ENCODE measurements around the gene JMY.
"Not testable (repeated sequence)": the region's sequence is repeated elsewhere in the genome, so short reads cannot be mapped to it uniquely, and the experiment has no call there.

The JMY gene

GRCh38 chr5:79243224-79243623, 7.3 kb downstream of the JMY start (continued):
- TF ChIP-seq ZNF510 (tag by site-specific recombination; IDR thresholded peaks at IDR 0.05; ENCODE audit: insufficient replicate concordance) (no peak), ZNF2 (tag by site-specific recombination; IDR thresholded peaks at IDR 0.05) (no peak), ZNF221 (tag by site-specific recombination; IDR thresholded peaks at IDR 0.05; ENCODE audit: borderline replicate concordance) (no peak), ZNF140 (tag by site-specific recombination; IDR thresholded peaks at IDR 0.05) (no peak), ZNF133 (tag by site-specific recombination; IDR thresholded peaks at IDR 0.05) (no peak), ZNF274 (IDR thresholded peaks at IDR 0.05; ENCODE audit: low read length) (no peak), ZNF274 (tag by site-specific recombination; IDR thresholded peaks at IDR 0.05; ENCODE audit: borderline replicate concordance) (no peak), ZNF112 (tag by site-specific recombination; IDR thresholded peaks at IDR 0.05) (no peak), ZNF354C (tag by site-specific recombination; IDR thresholded peaks at IDR 0.05; ENCODE audit: borderline replicate concordance, low read depth) (no peak), KLF17 (tag by site-specific recombination; IDR thresholded peaks at IDR 0.05) (no peak)

- ChIA-PET POLR2A (interaction anchor here (0.6 kb wide), 2 partner anchors 120 to 278 kb away, joined by 3 to 4 read pairs; no protein-coding TSS in a partner anchor), CTCF (interaction anchor here (0.7 to 1.2 kb wide), 2 partner anchors 121 to 1772 kb away, joined by 4 read pairs; no protein-coding TSS in a partner anchor)
- TF ChIP-seq ZNF600 (tag by site-specific recombination; IDR thresholded peaks at IDR 0.05) (peak; percentile 22; the same call in 1 of the 2 replicates), ZNF362 (tag by site-specific recombination; IDR thresholded peaks at IDR 0.05) (0 out of 2 replicates have a peak, but pooled peaks have one; percentile 71), ZNF335 (tag by site-specific recombination; conservative IDR thresholded peaks at IDR 0.05) (0 out of 2 replicates have a peak, but pooled peaks have one; percentile 39), WT1 (tag by site-specific recombination; IDR thresholded peaks at IDR 0.05) (peak; percentile 78), PRDM1 (tag by site-specific recombination; IDR thresholded peaks at IDR 0.05) (0 out of 2 replicates have a peak, but pooled peaks have one; percentile 16), ZBTB8A (tag by site-specific recombination; IDR thresholded peaks at IDR 0.05) (peak; percentile 56), FEZF1 (tag by site-specific recombination; IDR thresholded peaks at IDR 0.05) (peak; percentile 23; the same call in 1 of the 2 replicates), ZNF341 (tag by site-specific recombination; IDR thresholded peaks at IDR 0.05; ENCODE audit: low read depth) (peak; percentile 78)
- TF ChIP-seq, protein P1, sequence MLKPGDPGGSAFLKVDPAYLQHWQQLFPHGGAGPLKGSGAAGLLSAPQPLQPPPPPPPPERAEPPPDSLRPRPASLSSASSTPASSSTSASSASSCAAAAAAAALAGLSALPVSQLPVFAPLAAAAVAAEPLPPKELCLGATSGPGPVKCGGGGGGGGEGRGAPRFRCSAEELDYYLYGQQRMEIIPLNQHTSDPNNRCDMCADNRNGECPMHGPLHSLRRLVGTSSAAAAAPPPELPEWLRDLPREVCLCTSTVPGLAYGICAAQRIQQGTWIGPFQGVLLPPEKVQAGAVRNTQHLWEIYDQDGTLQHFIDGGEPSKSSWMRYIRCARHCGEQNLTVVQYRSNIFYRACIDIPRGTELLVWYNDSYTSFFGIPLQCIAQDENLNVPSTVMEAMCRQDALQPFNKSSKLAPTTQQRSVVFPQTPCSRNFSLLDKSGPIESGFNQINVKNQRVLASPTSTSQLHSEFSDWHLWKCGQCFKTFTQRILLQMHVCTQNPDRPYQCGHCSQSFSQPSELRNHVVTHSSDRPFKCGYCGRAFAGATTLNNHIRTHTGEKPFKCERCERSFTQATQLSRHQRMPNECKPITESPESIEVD (tag by site-specific recombination; IDR thresholded peaks at IDR 0.05), result peak; percentile 88
- H3K9me3 ChIP-seq (ENCODE audit: control insufficient read depth, insufficient read depth, low read depth, low read length); H3K36me3 ChIP-seq (ENCODE audit: control insufficient read depth in 2 of 2, insufficient read depth in 1 of 2, low read length in 2 of 2); H3K4me1 ChIP-seq (ENCODE audit: control insufficient read depth, insufficient read depth, low read length); H3K27ac ChIP-seq (ENCODE audit: extremely low read depth, low read depth, low read length); H3K4me3 ChIP-seq (ENCODE audit: low read depth, low read length): not testable (repeated sequence)
Measured at GRCh38 chr5:79254067-79254466, 18.1 kb downstream of the JMY start.

- POLR2A ChIA-PET, result no interaction called here
- peak; percentile 59 for TF ChIP-seq ZFHX2 (tag by site-specific recombination; conservative IDR thresholded peaks at IDR 0.05)
- TF ChIP-seq SP2 (tag by site-specific recombination; IDR thresholded peaks at IDR 0.05), result no peak
- TF ChIP-seq ZFP37 (tag by site-specific recombination; IDR thresholded peaks at IDR 0.05), result peak; percentile 88
- peak; percentile 59; the same call in 1 of the 2 replicates for TF ChIP-seq ZBTB48 (tag by site-specific recombination; IDR thresholded peaks at IDR 0.05)
- TF ChIP-seq ZNF121 (tag by site-specific recombination; IDR thresholded peaks at IDR 0.05), result no peak
- no peak for TF ChIP-seq GLI2 (tag by site-specific recombination; IDR thresholded peaks at IDR 0.05; ENCODE audit: borderline replicate concordance, low read depth)
- TF ChIP-seq ZNF157 (tag by site-specific recombination; IDR thresholded peaks at IDR 0.05), result no peak
- peak; percentile 58 for TF ChIP-seq CTCF (tag by site-specific recombination; IDR thresholded peaks at IDR 0.05)
- TF ChIP-seq ZIC2 (tag by site-specific recombination; IDR thresholded peaks at IDR 0.05), result 0 out of 2 replicates have a peak, but pooled peaks have one; percentile 40
- TF ChIP-seq ZNF654 (tag by site-specific recombination; IDR thresholded peaks at IDR 0.05; ENCODE audit: low read depth), result peak; percentile 50
Measured at GRCh38 chr5:79255786-79256557, 20.0 kb downstream of the JMY start.

More at GRCh38 chr5:79255786-79256557, 20.0 kb downstream of the JMY start:
- H3K9me3 ChIP-seq (ENCODE audit: control insufficient read depth, insufficient read depth, low read depth, low read length), result no peaks in the 10 kb centered on the region
- CTCF ChIA-PET, result interaction anchor here (0.6 to 2.6 kb wide), 20 partner anchors 9 to 655 kb away, joined by 3 to 18 read pairs (median 3); no protein-coding TSS in a partner anchor
- H3K4me3 ChIP-seq (ENCODE audit: low read depth, low read length), result no peak overlapping the region
- peaks cover 0 to 3% of the 10 kb centered on the region in 2 experiments; a peak in 1 of 3 replicates for H3K36me3 ChIP-seq (ENCODE audit: control insufficient read depth in 2 of 2, insufficient read depth in 1 of 2, low read length in 2 of 2)
- peaks cover 5% of the 10 kb centered on the region; the same call in 1 of the 2 replicates for H3K4me1 ChIP-seq (ENCODE audit: control insufficient read depth, insufficient read depth, low read length)
- no peak overlapping the region for H3K27ac ChIP-seq (ENCODE audit: extremely low read depth, low read depth, low read length)
